ENCODE measurements around the gene TSPAN33. TPM values are rescaled to one million over a fixed set of nuclear protein-coding genes. Genes with fewer than 3 reads are reported as not detected.

Gene TSPAN33, protein sequence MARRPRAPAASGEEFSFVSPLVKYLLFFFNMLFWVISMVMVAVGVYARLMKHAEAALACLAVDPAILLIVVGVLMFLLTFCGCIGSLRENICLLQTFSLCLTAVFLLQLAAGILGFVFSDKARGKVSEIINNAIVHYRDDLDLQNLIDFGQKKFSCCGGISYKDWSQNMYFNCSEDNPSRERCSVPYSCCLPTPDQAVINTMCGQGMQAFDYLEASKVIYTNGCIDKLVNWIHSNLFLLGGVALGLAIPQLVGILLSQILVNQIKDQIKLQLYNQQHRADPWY
- total RNA-seq (1 to 10 TPM in 1 of 2 experiments, under 1 TPM in 1; 0.83 to 1.0 TPM), polyA plus RNA-seq (1 to 10 TPM in 1 of 2 donors, under 1 TPM in 1; 0.89 to 6.3 TPM)

DNA sequence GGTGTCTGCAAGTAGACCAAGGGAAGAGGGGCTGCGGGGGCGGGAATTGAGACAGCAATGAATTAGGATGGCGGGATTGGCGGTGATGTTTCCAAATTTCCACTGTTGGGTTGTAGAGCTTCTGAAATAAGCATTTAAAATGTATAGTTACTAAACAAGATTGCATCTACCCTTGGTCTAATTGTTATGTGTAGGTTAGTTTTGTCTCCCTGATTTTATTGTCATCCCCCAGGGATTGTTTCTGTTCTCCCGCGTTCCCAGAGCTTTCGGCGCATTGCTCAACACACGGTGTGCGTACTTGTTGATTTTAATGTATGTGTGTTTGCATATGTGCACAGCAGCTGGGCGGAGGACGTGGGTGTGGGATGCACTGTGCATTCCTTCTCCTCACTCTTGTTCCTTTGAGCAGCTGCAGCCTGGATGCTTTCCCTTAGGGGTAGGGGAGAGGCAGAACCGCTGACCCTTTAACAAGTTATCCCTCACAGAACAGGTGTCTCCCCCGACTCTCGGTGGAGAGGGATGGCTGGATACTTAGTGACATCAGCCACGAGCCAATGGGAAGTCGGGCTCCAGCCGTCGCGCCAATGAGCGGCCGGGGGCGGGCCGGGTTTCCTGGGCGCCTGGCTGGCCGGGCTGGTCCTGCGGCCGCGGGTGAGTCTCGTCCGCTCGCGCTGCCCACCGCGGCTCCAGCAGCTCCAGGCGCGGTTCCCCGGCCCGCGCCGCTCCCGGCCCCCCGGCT is at the start of gene TSPAN33:
Gene TSPAN33, plus strand, starts transcription at position 613 of the 739 bp plus-strand sequence. CDS start 274 bp downstream, outside the sequence.
- Histone ChIP-seq H3K27me3 (ENCODE audit: insufficient read depth, low read length) (no peaks in the 10 kb centered on the region), H3K36me3 (ENCODE audit: insufficient read depth, low read length) (no peaks in the 10 kb centered on the region), H3K4me3 (ENCODE audit: low read length in 2 of 2) (peak within 1 kb of the TSS; percentile 40 to 67), H3K27ac (ENCODE audit: low read depth, low read length) (no peak within 1 kb of the TSS), H3K4me1 (ENCODE audit: insufficient read depth, low read length) (peaks cover 11% of the 10 kb centered on the region), H3K9me3 (ENCODE audit: control insufficient read depth in 1 of 2, low read length in 2 of 2) (no peaks in the 10 kb centered on the region)
- intact Hi-C loops (cut with micrococcal nuclease): no loop called here
- Mint-ChIP-seq H3K4me1 (peaks cover 8 to 20% (median 11%) of the 10 kb centered on the region in 4 donors), H3K4me3 (peak within 1 kb of the TSS; percentile 85 to 94 (median 93)), H3K9me3 (no peaks in the 10 kb centered on the region), H3K27me3 (peaks cover 16 to 23% of the 10 kb centered on the region in 2 donors), H3K27ac (peak within 1 kb of the TSS in 4 of 7 donors; percentile 52 to 72 (median 72)), H3K36me3 (no peaks in the 10 kb centered on the region)
- peak; percentile 42 to 56 (median 47) for DNase-seq
- CTCF ChIA-PET (ENCODE audit: partially characterized antibody): interaction anchor here (1.4 kb wide), 1 partner anchor 20 kb away, joined by 9 read pairs; no protein-coding TSS in a partner anchor
- POLR2A ChIA-PET (ENCODE audit: partially characterized antibody): no interaction called here

DNA sequence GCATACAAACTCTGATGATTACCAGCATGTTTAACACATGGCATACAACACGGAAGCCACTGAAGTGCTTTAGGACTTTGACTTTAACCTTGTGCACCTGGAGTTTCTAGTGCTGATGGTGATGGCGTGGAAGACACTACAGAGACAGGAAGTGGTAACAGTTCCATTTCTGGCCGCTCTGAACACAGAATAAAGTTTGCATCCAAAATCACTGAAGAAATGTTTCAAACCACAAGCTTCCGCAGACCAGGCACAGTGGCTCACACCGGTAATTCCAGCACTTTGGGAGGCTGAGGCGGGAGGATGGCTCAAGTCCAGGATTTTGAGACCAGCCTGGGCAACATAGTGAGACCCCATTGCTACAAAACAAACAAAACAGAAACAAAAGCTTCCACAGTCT is 49.2 kb upstream of the TSPAN33 start:
- H3K27ac ChIP-seq (ENCODE audit: low read depth, low read length): no peak overlapping the region
- peak overlapping the region in 6 of 8 donors; percentile 33 to 68 (median 54) for H3K4me3 Mint-ChIP-seq
- H3K4me1 Mint-ChIP-seq: peaks cover 10 to 24% (median 16%) of the 10 kb centered on the region in 4 donors
- no peaks in the 10 kb centered on the region for H3K9me3 Mint-ChIP-seq
- H3K27me3 Mint-ChIP-seq: no peaks in the 10 kb centered on the region
- H3K9me3 ChIP-seq (ENCODE audit: control insufficient read depth in 1 of 2, low read length in 2 of 2): no peaks in the 10 kb centered on the region
- ChIA-PET POLR2A (ENCODE audit: partially characterized antibody) (interaction anchor here (0.6 kb wide), 1 partner anchor 21 kb away, joined by 3 read pairs; no protein-coding TSS in a partner anchor), CTCF (ENCODE audit: partially characterized antibody) (interaction anchor here (0.8 to 1.6 kb wide), 2 partner anchors 10 to 209 kb away, joined by 3 read pairs; no protein-coding TSS in a partner anchor)
- H3K4me1 ChIP-seq (ENCODE audit: insufficient read depth, low read length): peaks cover 18% of the 10 kb centered on the region
- no peak overlapping the region for H3K4me3 ChIP-seq (ENCODE audit: low read length in 2 of 2)
- no peaks in the 10 kb centered on the region for H3K36me3 Mint-ChIP-seq
- intact Hi-C loops (cut with micrococcal nuclease): no loop called here
- H3K27ac Mint-ChIP-seq: peak overlapping the region; percentile 61 to 87 (median 73)
- peak in 4 of 5 donors; percentile 38 to 53 (median 44) for DNase-seq
- peaks cover 3% of the 10 kb centered on the region for H3K27me3 ChIP-seq (ENCODE audit: insufficient read depth, low read length)
- no peaks in the 10 kb centered on the region for H3K36me3 ChIP-seq (ENCODE audit: insufficient read depth, low read length)

DNA sequence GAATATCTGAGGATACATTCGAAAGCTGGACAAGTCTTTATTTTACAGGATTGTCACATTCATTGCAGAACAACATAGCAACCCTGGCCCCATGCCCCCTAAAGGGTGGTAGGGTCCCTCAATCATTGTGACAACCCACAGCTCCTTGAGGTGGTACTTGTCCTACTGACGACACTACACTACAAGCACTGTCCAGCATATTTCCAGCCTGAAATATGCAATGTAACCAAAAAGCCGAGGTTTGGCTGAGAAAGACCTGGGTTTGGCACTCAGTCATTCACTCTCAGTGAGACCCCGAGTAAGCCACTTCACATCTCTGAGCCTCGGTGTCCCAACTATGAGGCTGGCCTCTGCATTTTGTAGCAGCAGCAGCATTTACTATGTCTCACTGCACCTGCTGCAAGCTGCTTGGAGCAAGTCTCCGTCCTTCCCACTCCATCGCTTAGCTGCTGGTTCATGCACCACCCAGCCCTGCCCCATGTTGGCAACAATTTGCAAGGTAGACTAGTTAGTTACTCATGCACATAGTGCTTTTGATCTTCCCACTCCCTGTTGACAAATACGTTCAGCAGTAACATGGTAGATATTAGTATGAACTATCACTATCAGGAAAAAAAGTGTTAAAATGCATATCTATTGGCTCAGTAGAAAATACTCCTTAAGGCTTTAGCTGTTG is 46.0 kb upstream of the TSPAN33 start:
- Histone ChIP-seq H3K4me1 (ENCODE audit: insufficient read depth, low read length) (peaks cover 13% of the 10 kb centered on the region), H3K27me3 (ENCODE audit: insufficient read depth, low read length) (no peaks in the 10 kb centered on the region), H3K4me3 (ENCODE audit: low read length in 2 of 2) (no peak overlapping the region), H3K9me3 (ENCODE audit: control insufficient read depth in 1 of 2, low read length in 2 of 2) (no peaks in the 10 kb centered on the region), H3K27ac (ENCODE audit: low read depth, low read length) (no peak overlapping the region), H3K36me3 (ENCODE audit: insufficient read depth, low read length) (no peaks in the 10 kb centered on the region)
- no peak for DNase-seq
- CTCF ChIA-PET (ENCODE audit: partially characterized antibody): interaction anchor here (0.7 to 5.2 kb wide), 2 partner anchors 9 to 17 kb away, joined by 3 to 36 read pairs; no protein-coding TSS in a partner anchor
- no peaks in the 10 kb centered on the region for H3K36me3 Mint-ChIP-seq
- no peak overlapping the region for H3K27ac Mint-ChIP-seq
- POLR2A ChIA-PET (ENCODE audit: partially characterized antibody): no interaction called here
- H3K9me3 Mint-ChIP-seq: no peaks in the 10 kb centered on the region
- intact Hi-C loops (cut with micrococcal nuclease): no loop called here
- peaks cover 7 to 17% (median 11%) of the 10 kb centered on the region in 4 donors for H3K4me1 Mint-ChIP-seq
- H3K27me3 Mint-ChIP-seq: peaks cover 2 to 3% of the 10 kb centered on the region in 2 donors
- H3K4me3 Mint-ChIP-seq: no peak overlapping the region

DNA sequence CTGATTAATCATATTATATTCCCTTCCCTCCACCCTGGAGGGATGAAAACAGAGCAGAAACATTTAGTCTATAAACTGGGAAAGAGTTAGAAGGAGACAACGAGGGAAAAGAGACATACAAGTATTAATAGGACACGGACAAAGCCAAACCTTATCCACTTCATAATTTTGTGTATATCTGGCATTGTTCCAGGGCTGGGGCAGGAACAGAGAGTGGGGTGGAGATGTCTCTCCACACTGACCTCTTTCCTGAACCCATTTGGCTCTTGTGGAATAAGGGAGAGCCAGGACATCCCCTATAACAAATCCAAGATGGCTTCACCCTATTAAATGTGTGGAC is 43.7 kb upstream of the TSPAN33 start:
- H3K4me3 Mint-ChIP-seq: no peak overlapping the region
- DNase-seq: no peak
- H3K27ac Mint-ChIP-seq: no peak overlapping the region

DNA sequence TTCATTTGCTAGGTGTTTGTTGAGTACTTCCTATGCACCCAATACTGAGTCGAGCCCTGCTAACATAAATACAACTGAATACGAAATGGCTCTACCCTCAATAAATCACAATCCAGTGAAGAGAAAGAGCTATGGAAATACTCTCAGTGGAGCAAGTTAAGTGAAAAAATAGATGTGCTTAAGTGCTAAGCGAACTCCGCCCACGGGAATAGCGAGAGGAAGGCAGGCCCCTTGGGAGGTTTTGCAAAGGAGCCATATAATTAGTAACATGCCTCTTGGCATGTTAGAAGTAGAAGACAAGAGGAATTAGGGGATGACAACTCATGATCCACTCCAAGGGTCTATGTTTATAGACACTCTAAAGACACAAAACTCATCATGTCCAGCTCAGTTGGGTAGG is 42.8 kb upstream of the TSPAN33 start:
- Histone ChIP-seq H3K9me3 (ENCODE audit: control insufficient read depth in 1 of 2, low read length in 2 of 2) (no peaks in the 10 kb centered on the region), H3K4me1 (ENCODE audit: insufficient read depth, low read length) (no peaks in the 10 kb centered on the region), H3K36me3 (ENCODE audit: insufficient read depth, low read length) (no peaks in the 10 kb centered on the region), H3K27me3 (ENCODE audit: insufficient read depth, low read length) (no peaks in the 10 kb centered on the region), H3K4me3 (ENCODE audit: low read length in 2 of 2) (no peak overlapping the region), H3K27ac (ENCODE audit: low read depth, low read length) (no peak overlapping the region)
- Mint-ChIP-seq H3K4me3 (no peak overlapping the region), H3K9me3 (no peaks in the 10 kb centered on the region), H3K27me3 (peaks cover 3 to 4% of the 10 kb centered on the region in 2 donors), H3K36me3 (no peaks in the 10 kb centered on the region), H3K27ac (no peak overlapping the region), H3K4me1 (no peaks in the 10 kb centered on the region)
- no peak for DNase-seq
- ChIA-PET POLR2A (ENCODE audit: partially characterized antibody) (no interaction called here), CTCF (ENCODE audit: partially characterized antibody) (interaction anchor here (1.3 to 5.2 kb wide), 2 partner anchors 12 to 62 kb away, joined by 3 to 36 read pairs; no protein-coding TSS in a partner anchor)
- intact Hi-C loops (cut with micrococcal nuclease): no loop called here

More for the DNA sequence above, 43.7 kb upstream of the TSPAN33 start:
- H3K4me3 ChIP-seq (ENCODE audit: low read length in 2 of 2): no peak overlapping the region
- H3K4me1 ChIP-seq (ENCODE audit: insufficient read depth, low read length): peaks cover 3% of the 10 kb centered on the region
- ChIA-PET POLR2A (ENCODE audit: partially characterized antibody) (no interaction called here), CTCF (ENCODE audit: partially characterized antibody) (interaction anchor here (1.3 to 5.2 kb wide), 2 partner anchors 11 to 63 kb away, joined by 3 to 36 read pairs; no protein-coding TSS in a partner anchor)
- H3K27ac ChIP-seq (ENCODE audit: low read depth, low read length): no peak overlapping the region
- H3K27me3 Mint-ChIP-seq: peaks cover 3 to 4% of the 10 kb centered on the region in 2 donors
- H3K36me3 ChIP-seq (ENCODE audit: insufficient read depth, low read length): no peaks in the 10 kb centered on the region
- intact Hi-C loops (cut with micrococcal nuclease): no loop called here
- no peaks in the 10 kb centered on the region for H3K36me3 Mint-ChIP-seq
- peaks cover 0 to 7% (median 1%) of the 10 kb centered on the region in 4 donors for H3K4me1 Mint-ChIP-seq
- no peaks in the 10 kb centered on the region for H3K9me3 Mint-ChIP-seq
- no peaks in the 10 kb centered on the region for H3K27me3 ChIP-seq (ENCODE audit: insufficient read depth, low read length)
- no peaks in the 10 kb centered on the region for H3K9me3 ChIP-seq (ENCODE audit: control insufficient read depth in 1 of 2, low read length in 2 of 2)

DNA sequence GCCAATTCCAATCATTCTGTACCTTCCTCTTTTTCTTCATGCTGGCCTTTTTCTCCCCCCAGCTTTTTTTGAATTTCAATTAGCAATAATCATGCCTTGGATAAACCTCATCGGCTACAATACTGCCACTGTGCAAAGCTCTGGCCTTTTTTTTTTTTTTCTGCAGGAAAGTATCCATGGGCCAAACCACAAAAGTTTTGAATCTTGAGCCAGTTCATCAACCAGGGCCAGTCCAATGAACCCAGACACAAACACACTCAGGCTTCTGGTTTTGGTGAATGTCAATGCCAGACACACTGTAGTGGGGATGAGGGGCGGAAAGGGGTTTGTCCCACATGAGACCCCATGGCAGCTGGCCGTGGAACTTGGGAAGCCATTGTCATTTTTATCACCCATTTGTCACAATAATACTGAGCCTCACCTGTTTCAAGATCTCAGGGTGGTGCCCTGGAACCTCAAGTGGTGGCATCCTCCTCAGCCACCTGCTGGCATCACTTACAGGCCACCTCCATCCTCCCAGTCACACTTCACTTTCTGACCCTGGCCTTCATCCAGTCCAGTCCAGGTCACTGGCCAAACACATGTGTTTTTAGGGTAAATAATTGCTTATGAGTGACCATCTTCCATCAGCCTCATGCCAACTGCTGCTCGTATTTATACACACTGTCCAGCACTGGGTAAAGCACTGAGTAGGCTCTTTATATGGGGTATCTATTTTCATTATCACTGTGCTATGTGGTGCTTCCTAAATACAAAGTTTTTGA is 40.8 kb upstream of the TSPAN33 start:
- Mint-ChIP-seq H3K27ac (no peak overlapping the region), H3K9me3 (no peaks in the 10 kb centered on the region), H3K4me1 (no peaks in the 10 kb centered on the region), H3K36me3 (no peaks in the 10 kb centered on the region), H3K27me3 (peaks cover 3 to 4% of the 10 kb centered on the region in 2 donors), H3K4me3 (no peak overlapping the region)
- Histone ChIP-seq H3K4me3 (ENCODE audit: low read length in 2 of 2) (no peak overlapping the region), H3K27ac (ENCODE audit: low read depth, low read length) (no peak overlapping the region), H3K9me3 (ENCODE audit: control insufficient read depth in 1 of 2, low read length in 2 of 2) (no peaks in the 10 kb centered on the region), H3K36me3 (ENCODE audit: insufficient read depth, low read length) (no peaks in the 10 kb centered on the region), H3K27me3 (ENCODE audit: insufficient read depth, low read length) (no peaks in the 10 kb centered on the region), H3K4me1 (ENCODE audit: insufficient read depth, low read length) (no peaks in the 10 kb centered on the region)
- ChIA-PET POLR2A (ENCODE audit: partially characterized antibody) (no interaction called here), CTCF (ENCODE audit: partially characterized antibody) (interaction anchor here (0.7 to 5.2 kb wide), 2 partner anchors 14 to 27 kb away, joined by 3 to 36 read pairs; no protein-coding TSS in a partner anchor)
- no peak for DNase-seq
- intact Hi-C loops (cut with micrococcal nuclease): no loop called here
